HTR-8/SVneo (cell line): ENCODE results near the gene CSKMT.
"Not testable (repeated sequence)": the region's sequence is repeated elsewhere in the genome, so short reads cannot be mapped to it uniquely, and the experiment has no call there.

ENCODE experiments used
- DNase-seq: peaks from one replicate; pipeline ENCODE4 v3.0.0; 2011; ENCODE audit warnings: low spot score, mixed read lengths; ENCODE audit not compliant: insufficient read length
- FAIRE-seq: peaks from 2 replicates; lab custom pipeline; 2011; peaks lifted over from hg19 to GRCh38; lab: Jason Lieb, UNC

The CSKMT gene, protein sequence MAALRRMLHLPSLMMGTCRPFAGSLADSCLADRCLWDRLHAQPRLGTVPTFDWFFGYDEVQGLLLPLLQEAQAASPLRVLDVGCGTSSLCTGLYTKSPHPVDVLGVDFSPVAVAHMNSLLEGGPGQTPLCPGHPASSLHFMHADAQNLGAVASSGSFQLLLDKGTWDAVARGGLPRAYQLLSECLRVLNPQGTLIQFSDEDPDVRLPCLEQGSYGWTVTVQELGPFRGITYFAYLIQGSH

DNA sequence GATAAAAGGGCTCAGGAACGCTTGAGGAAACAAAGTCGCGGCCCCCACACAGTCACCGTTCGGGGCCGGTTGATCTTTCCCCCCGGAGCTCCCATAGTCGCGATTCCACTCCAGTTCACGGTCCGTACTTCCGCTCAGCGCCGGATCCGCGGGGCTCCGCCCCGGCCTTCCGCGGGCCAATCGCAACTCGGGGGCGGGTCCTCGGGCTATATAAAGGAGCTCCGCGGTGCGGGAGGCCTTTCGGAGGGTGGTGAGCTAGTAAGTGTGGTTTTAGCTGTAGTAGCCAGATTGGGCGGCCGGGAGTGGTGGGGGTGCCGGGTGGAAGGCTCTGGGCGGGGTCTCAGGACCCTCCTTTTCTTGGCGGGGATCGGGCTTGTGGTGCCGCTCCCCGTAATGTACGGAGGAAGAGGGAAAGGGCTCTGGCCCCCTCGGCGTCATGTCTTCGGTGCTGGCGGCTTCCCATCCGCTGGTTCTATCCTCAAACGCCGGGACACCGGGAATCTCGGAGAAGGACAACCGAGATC, at the start of gene CSKMT, which contains the start of gene C11orf98:
CSKMT (plus strand) TSS at position 238 of the 524 bp plus-strand sequence. CDS start 568 bp downstream, outside the sequence.
C11orf98 (minus strand) TSS at position 136 of the 524 bp plus-strand sequence; CDS start at position 95, 41 bp downstream.
- DNase-seq (peak; percentile 91), FAIRE-seq (no peak)

DNA sequence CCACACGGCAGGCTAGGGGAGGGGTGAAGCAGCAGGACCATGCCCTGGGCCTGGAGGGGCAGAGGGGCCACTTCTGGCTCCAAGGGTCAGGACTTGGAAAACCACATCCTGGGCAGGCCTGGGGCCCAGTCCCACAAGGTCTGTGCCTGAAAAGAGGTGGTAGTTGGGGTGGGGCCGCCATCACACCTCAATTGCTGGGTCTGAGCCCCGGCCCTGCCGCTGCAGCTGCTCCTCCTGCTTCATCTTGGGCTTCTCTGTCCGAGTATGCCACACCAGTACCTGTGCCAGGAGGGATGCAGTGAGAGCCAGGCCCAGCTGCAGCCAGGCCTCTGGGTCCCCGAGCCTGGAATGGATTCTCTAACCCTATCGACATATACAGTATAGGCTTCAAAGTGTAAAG, 49.6 kb upstream of the CSKMT start:
- no peak for DNase-seq
- FAIRE-seq, result no peak

DNA sequence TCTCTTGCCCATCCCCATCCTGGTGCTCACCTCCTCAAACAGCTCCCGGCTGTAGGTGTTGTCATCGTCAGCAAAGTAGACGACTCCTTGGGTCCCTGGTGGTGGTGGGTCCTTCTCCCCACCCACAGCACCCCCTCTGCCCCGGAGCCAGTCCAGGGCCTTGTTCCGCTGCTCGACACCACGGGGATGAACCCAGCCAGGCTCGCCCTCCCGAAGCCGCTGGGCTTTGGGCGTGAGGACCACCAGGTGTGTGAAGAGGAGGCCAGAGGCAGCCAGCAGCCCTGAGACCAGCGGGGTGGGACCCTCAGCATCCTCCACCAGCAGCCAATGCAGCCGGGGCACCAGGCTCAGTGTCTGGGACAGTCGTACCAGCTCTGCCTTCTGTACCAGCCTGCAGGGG, 48.2 kb upstream of the CSKMT start:
- FAIRE-seq, DNase-seq: not testable (repeated sequence)

DNA sequence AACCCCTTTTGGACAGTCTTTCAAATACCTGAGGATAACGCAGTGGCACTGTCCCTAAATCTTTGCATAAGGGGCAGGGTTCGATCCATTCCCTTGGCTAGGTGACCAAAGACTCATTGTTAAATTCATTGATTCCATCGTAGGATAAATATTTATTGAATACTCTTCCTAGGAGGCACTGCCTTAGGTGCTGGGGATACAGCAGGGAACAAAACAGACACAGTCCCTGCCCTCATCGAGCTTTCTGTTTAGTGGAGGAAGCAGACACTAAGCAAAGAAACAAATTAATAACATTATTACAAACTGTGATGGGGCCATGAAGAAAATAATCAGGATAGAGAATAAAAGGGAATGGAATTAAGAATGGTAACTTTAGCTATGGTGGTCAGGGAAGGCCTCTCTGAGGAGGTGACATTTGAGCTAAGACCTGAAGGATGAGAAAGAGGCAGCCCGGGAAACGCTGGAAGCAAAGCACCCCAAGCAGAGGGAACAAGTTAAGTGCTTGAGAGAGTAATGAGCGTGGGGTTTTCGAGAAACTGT, 44.0 kb upstream of the CSKMT start:
- FAIRE-seq (no peak), DNase-seq (no peak)

DNA sequence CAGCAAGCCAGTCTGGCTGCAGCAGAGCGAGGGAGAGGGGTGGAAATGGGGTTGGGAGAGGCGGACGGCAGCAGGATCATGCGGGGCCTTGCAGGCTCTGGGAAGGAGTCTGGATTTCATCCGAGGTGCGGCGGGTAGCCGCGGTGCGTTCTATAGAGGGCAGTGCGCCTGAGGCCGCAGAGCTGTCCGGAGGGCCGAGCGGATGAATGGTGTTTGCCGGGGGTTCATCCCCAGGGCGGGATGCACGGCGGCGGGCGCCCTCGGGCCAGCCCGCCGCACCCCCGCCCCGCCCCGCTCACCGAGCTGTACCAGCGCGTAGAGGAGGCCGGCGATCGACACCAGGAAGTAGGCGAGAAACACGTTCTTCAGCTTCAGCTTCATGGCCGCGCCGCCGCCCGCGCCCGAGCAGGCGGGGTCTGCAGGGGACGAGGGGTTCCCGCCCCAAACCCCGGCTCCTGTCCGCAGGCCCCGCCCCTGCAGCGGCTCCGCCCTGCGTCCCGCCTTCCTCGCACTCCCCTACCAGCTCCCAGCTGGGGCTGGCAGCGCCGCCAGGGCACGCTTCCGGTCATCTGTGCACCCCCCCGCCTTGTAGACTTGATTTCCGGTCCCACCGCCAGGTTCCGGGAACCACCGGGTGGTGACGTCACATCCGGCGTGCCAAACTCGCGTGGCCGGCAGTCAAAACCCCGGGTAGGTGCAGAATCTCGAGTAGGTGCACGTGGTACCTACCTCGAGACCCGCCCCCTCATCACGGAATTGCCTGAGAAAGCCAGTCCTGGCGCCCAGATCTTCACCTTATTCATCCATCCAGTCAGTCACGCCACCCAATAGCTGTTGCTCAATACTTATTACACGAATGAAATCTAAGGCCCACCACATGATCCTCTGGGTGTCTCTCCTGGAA, 43.3 kb upstream of the CSKMT start, which contains the start of gene B3GAT3:
B3GAT3 (minus strand) TSS at position 420 of the 904 bp plus-strand sequence; CDS start at position 381, 39 bp downstream.
- FAIRE-seq, result peak; percentile 58

DNA sequence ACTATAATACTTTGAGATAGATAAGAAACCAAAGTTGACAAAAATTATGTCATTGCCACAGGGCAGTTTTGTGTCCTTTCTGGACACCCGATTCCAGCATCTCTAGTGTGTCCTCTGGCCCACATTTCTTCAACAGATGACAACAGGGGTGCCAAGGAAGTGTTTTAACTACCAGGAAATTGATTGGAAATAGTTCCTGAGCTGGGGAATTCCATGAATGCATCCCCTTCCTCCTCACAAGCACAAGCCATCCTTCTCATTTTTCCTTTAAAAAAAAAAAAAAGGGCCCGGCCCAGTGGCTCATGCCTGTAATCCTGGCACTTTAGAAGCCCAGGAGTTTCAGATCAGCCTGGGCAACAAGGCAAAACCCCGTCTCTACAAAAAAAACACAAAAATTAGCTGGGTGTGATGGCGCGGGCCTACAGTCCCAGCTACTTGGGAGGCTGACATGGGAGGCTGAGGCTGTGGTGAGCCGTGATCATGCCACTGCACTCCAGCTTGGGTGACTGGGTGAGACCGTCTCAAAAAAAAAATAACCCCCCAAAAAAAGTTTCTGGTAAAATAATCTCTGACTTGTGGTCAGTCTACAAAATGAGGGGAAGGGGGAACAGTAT, 42.5 kb upstream of the CSKMT start:
- FAIRE-seq (no peak), DNase-seq (no peak)

More for the DNA sequence above, 43.3 kb upstream of the CSKMT start, which contains the start of gene B3GAT3:
- peak; percentile 99 for DNase-seq

DNA sequence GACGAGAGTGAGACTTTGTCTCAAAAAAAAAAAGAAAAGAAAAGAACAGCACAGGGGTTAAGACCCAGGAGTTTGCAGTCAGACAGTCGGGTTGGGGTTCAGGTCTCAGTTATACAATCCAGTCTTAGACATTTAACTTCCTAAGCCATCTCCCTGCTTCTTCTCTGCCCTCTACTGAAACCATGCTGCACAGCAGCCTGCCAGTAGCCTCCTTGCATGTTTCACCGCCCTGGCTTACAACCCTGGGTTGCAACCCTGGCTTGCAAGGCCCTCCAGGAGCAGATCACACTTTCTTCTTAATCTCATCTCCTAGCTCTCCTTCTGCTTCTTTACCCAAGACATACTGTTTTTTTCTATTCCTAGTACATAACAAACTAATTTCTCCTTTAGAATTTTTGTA, 37.4 kb upstream of the CSKMT start:
- FAIRE-seq, result no peak
- no peak for DNase-seq

DNA sequence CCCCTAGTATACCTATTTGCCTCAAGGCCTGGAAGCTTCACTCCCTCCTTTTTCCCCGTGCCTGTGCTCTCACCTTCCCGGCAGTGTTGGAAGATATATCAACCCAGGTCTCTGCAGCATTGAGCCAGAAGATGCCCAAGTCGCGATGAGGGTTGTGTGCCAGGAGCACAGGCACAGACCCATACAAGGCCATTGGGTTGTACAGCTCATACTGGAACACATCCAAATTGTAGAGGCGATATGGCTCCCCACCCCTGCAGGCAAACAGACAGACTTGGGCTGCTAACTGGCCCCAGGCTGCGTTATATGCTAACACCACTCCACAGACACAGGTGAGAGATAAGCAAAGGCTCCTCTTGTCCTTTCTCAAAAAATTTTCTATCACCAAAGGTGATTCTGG, 32.6 kb upstream of the CSKMT start:
- FAIRE-seq (no peak), DNase-seq (no peak)

DNA sequence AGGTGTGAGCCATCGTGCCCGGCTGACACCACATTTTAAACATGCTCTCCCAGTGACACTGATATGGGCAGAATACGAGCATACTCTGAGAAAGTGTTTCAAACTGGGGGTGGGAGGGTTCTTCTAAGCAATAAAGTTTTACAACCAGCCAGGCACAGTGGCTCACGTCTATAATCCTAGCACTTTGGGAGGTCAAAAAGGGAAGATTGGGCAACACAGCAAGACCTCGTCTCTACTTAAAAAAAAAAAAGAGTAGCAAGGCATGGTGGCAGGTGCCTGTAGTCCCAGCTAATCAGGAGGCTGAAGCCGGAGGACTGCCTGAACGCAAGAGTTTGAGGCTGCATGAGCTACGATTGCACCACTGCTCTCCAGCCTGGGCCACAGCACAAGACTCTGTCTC, 20.9 kb upstream of the CSKMT start:
- DNase-seq (no peak), FAIRE-seq (no peak)

DNA sequence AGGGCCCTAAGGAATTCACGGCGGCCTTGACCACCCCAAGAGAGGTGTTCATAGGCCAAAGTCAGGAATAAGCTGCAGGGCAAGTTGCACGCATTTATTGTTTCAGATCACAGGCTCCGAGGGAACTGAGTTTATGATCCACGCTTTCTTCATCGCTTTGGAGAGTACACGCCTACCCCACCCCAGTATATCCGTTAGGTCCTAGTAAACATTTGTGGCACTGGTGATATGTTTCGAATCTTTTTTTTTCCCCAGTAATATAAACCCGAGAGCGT, 19.5 kb upstream of the CSKMT start:
- no peak for DNase-seq
- FAIRE-seq, result no peak

DNA sequence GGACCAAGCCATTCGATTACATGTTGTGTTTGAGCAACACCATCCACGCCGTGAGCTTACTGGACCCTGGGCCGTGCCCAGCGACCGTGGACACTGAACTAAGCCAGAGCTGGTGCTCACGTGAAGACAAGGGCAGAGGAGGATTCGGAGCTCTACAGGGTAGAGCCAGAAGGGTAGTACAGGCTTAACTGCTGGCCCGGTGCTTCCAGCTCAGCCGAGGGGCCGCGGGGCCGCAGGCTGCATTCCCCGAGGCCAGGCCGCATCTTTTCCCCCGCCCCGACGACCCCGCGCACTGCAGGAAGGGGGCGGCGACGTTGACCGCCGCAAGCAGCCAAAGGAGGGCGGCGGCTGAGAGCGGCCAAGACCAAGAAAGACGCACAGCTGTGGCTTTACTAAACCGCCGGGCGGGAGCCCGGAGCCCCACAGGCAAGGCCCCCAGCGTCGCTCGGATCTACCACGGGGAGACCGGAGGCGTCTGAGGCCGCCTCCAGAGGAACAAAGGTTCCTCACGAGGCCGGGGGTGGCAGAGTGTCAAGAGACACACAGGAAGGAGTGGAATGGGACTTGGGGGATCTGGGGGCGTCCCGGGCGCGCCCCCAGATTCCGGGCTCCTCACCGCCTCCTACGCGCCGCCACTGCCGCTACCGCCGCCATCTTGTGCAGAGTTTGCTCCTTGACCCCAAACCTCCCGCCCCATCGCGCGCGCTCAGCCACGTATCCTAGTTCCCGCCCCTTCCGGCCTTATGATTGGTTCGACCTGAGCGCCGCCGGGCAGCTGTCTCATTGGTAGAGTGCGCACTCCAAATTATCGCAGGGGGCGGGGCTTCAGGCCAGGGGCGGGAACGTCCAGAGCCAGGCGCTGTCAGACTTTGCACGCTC, 18.9 kb upstream of the CSKMT start, which contains the start of gene GANAB:
GANAB (minus strand) TSS at position 668 of the 879 bp plus-strand sequence; CDS start at position 654, 14 bp downstream.
- no peak for FAIRE-seq
- DNase-seq, result peak; percentile 99

DNA sequence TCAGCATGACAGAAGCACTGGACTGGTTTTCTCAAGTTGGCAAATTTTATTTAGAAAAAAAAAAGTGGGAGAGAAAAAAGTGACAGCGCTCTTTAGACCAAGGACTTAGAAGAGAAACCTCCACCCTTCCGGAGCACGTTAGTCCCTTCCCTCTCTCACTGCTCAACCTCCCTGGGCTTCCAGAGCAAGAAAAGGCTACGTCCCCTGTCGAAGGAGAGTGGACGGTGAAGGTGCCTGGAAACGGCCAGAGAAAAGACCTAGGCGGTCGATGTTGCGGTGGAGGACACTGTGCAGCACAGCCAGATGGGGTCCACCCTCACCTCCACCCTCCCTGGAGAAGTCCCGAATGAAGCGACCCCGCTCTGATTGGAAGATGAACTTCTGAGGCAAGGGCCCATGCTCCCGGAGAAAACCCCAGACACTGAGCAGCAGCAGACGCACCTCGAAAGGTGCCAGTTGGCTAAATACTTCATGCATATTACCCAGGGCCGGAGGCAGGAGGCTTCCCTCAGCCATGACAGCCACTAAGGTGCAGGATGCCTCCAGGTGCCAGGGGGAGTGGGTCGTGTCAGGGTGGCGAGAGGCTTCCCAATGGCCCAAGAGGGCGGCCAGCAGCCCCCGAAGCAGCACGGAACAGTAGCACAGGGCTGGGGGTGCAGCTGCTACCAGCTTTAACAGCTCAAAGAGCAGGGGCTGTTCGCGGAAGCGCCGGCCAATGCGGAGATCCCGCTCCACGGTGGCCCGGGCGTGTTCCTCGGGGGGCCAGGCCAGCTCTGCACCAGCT, 18.1 kb upstream of the CSKMT start:
- DNase-seq, result no peak
- FAIRE-seq, result no peak

DNA sequence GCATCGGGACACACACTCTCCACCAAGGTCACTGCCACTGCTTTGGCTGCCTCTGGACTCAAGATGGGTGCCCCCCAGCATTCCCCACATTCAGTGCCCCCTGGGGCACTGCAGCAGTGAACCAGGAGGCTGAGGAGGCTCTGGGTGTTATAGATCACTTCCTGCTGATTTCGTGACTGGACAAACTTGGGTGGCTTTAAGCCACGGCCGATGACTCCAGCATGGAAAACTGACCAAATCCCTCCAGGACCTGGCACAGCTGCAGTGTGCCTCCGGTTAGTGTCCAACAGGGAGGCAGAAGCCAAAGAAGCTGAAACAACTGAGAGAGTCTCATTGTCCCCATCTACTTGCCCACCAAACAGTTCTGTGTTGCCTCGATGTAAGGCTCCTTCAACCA, 17.5 kb upstream of the CSKMT start:
- DNase-seq (no peak), FAIRE-seq (no peak)

DNA sequence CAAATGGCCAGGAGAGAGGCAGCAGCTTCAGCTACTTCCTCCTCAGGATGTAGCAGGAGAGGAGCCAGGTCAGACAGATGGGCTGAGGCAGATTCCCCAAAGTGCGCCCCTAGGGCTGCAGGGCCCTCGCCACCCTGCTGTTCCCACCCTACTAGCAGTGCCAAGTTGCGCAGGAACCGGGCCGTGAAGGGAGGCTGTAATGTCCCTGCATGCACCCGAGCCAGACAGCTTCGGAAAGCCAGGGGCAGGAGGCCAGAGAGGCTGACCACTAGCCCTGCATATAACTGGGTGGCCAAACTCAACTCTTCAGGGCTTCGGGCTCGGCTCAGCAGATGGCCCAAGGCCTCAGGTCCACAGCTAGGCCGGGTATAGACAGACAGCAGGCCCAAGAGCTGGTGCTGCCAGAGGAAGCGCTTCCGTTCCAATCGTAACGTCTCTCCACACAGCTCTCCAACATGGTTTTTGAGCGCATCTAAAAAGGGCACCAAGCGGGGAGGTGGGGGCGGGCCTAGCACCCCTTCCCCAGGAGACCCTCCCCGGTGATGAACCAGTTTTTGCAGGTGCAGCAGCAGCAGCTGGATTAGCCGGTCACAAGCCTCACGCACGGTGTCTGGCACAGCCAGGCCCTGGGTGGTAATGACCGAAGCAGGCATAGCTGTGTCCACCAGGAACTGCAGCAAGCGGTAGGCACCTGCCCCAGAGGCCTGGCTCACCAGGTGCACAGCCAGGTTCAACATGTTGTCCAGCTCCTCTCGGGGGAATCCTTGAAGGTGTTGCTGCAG, 16.7 kb upstream of the CSKMT start:
- no peak for DNase-seq
- FAIRE-seq, result no peak

DNA sequence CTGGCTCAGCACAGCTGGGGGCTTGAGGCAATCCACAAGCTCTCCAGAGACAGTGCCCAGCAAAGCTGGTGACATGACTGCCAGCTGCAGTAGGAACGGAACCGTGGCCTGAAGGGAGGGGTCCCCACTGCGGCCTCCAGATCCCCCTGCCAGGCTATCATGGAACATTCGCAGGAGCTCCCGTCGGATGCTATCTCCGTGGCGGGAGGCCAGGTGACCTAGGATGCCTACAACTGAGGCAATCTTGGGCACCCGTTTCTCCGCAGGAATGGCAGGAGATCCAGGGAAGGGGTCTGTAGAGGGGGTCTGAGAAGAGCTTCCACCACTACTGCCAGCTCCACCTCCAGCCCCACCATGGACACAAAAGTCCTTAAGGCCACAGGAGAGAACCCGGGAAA, 16.1 kb upstream of the CSKMT start:
- DNase-seq (no peak), FAIRE-seq (no peak)

DNA sequence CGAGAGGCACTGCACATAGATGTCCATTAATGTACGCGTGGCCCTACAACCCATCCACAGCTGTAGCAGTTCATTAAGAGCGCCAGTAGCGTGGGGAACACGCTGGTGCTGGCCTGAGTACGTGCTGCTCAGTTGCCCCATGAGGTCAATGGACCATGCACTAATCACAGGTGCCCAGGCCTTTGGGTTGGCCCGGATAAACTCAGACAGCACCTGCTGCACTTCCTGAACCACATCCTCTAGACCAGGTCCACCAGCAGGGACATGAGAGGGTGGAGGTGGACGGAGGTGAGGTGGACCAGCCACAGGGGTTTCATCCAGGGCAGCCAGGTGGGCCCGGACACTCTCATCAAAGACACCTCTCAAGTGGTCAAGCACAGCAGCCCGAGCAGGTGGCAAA, 15.6 kb upstream of the CSKMT start:
- DNase-seq, result no peak
- no peak for FAIRE-seq

DNA sequence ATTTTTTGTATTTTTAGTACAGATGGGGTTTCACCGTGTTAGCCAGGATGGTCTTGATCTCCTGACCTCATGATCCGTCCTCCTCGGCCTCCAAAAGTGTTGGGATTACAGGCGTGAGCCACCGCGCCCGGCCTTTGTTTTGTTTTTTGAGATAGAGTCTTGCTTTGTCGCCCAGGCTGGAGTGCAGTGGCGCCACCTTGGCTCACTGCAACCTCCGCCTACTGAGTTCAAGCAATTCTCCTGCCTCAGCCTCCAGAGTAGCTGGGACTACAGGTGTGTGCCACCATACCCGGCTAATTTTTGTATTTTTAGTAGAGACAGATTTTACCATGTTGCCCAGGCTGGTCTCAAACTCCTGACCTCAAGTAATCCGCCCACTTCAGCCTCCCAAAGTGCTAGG, 14.8 kb upstream of the CSKMT start:
- DNase-seq, FAIRE-seq: not testable (repeated sequence)
